K562 (cell line): ENCODE data around the gene CCNL1. TPM values are rescaled to one million over a fixed set of nuclear protein-coding genes. Genes with fewer than 3 reads are reported as not detected.
"Not testable (repeated sequence)": the region's sequence is repeated elsewhere in the genome, so short reads cannot be mapped to it uniquely, and the experiment has no call there.

Experiments used
- ATAC-seq: fragments of 200-7000 bp; cut with Tn5 transposase; 3 replicates; pipeline ENCODE4 v1.9.1; 2020; ENCODE audit warnings: moderate library complexity
- BruUV-seq: library from RNA; stranded (reverse); fragments of 400-500 nt; replicated peaks from 2 replicates; lab custom pipeline; 2021; lab: Mats Ljungman, UMichigan
- CTCF ChIA-PET: fragments of 300-600 bp; formaldehyde crosslinking; extraction: SDS; loops from one replicate; lab custom pipeline; 2021; ENCODE audit warnings: low intra/inter-chr PET ratio; lab: Yijun Ruan, JAX
- POLR2A ChIA-PET: fragments of 300-600, 350-650 bp; sonication (Branson Sonifier 250); formaldehyde crosslinking; extraction: SDS; loops from one replicate; lab custom pipeline; 2021; ENCODE audit warnings: antibody characterized with exemption, inconsistent platforms; lab: Yijun Ruan, JAX
- DNase-seq, 4 experiments: peaks; one replicate each; pipeline versions ENCODE4 v3.0.0 to v3.0.0-alpha.2; 2011 to 2018; ENCODE audit warnings: low spot score in 3 of 4, mixed read lengths in 3 of 4; ENCODE audit errors: extremely low read depth in 1 of 4
- FAIRE-seq: peaks from 2 replicates; lab custom pipeline; 2011; peaks lifted over from hg19 to GRCh38; lab: Jason Lieb, UNC
- H2AFZ ChIP-seq: 2 replicates; pipeline ENCODE4 v1.6.0; 2011; ENCODE audit warnings: low read depth, low read length, control low read depth, inconsistent platforms
- H3K27ac ChIP-seq: fragments of 200-600 bp; 3 replicates; pipeline ENCODE4 v1.8.0; 2011; ENCODE audit warnings: low read depth, mild to moderate bottlenecking, control low read depth, inconsistent platforms, low read length, moderate library complexity, mixed read lengths; ENCODE audit errors: extremely low read depth
- H3K27me3 ChIP-seq, 2 experiments: fragments of 300-600 bp in 1 of 2; 2 replicates in 1 of 2; 3 replicates in 1 of 2; pipeline versions ENCODE4 v1.6.0 to v1.8.0; 2011; ENCODE audit warnings: inconsistent platforms in 2 of 2, low read length in 2 of 2, mild to moderate bottlenecking in 1 of 2, mixed read lengths in 1 of 2, moderate library complexity in 1 of 2; ENCODE audit not compliant: control insufficient read depth in 2 of 2, insufficient read depth in 2 of 2
- H3K36me3 ChIP-seq: fragments of 300-600 bp; 3 replicates; pipeline ENCODE4 v1.8.0; 2011; ENCODE audit warnings: mild to moderate bottlenecking, low read length, inconsistent platforms; ENCODE audit not compliant: control insufficient read depth, insufficient read depth
- H3K4me1 ChIP-seq, 2 experiments: fragments of 200-600 bp in 1 of 2; replicated peaks in 1 of 2; 2 replicates in 1 of 2; 3 replicates in 1 of 2; pipeline versions ENCODE4 v1.5.1 to v1.8.0; 2011; ENCODE audit warnings: inconsistent platforms in 2 of 2, low read length in 2 of 2, mild to moderate bottlenecking in 1 of 2, mixed read lengths in 1 of 2, moderate library complexity in 1 of 2; ENCODE audit not compliant: control insufficient read depth in 2 of 2, insufficient read depth in 2 of 2
- H3K4me2 ChIP-seq: 2 replicates; pipeline ENCODE4 v1.6.1; 2011; ENCODE audit warnings: low read length, control low read depth, inconsistent platforms, mixed read lengths; ENCODE audit not compliant: insufficient read depth
- H3K4me3 ChIP-seq: fragments of 200-600 bp; sonication (generic), shearing (Covaris generic); 2 replicates; pipeline ENCODE4 v1.5.1; 2016; ENCODE audit warnings: control low read depth, inconsistent platforms
- H3K79me2 ChIP-seq: fragments of 200-600 bp; 3 replicates; pipeline ENCODE4 v1.8.0; 2011; ENCODE audit warnings: low read length, inconsistent platforms; ENCODE audit not compliant: control insufficient read depth, insufficient read depth
- H3K9ac ChIP-seq, 2 experiments: 2 replicates each; pipeline versions ENCODE4 v1.6.0 to v1.6.1; 2011; ENCODE audit warnings: low read depth in 2 of 2, low read length in 2 of 2, control low read depth in 1 of 2, inconsistent platforms in 1 of 2, mild to moderate bottlenecking in 1 of 2, mixed read lengths in 1 of 2; ENCODE audit not compliant: insufficient read depth in 1 of 2
- H3K9me1 ChIP-seq: one replicate; pipeline ENCODE4 v1.6.0; 2011; ENCODE audit warnings: inconsistent platforms, mild to moderate bottlenecking, low read length, moderate library complexity; ENCODE audit not compliant: control insufficient read depth, insufficient read depth
- H3K9me3 ChIP-seq: replicated peaks from 2 replicates; pipeline ENCODE4 v1.5.1; 2011; ENCODE audit warnings: low read depth, low read length, inconsistent platforms; ENCODE audit not compliant: control insufficient read depth, insufficient read depth
- H4K20me1 ChIP-seq: replicated peaks from 2 replicates; pipeline ENCODE4 v1.6.1; 2011; ENCODE audit warnings: low read length, inconsistent platforms, mixed read lengths; ENCODE audit not compliant: control insufficient read depth, insufficient read depth
- ARID3A ChIP-seq: IDR thresholded peaks from 2 replicates; pipeline ENCODE4 v1.6.1; 2012; ENCODE audit warnings: low read depth, low read length, improper control_type of control experiment, borderline replicate concordance
- WGBS: fragments of 100-300 bp; shearing (Covaris generic); methylation state at CpG from one replicate; pipeline ENCODE4 v1.1.6; 2016; ENCODE audit warnings: low coverage, mixed read lengths; ENCODE audit not compliant: insufficient coverage; ENCODE audit errors: missing lambda C conversion rate; 5-methylcytosine and 5-hydroxymethylcytosine counted together
- in situ Hi-C: fragments of 300-500 bp; cut with MboI; formaldehyde crosslinking; loops from 4 replicates; pipeline ENCODE4 v1.15.0; 2018; ENCODE audit warnings: inconsistent platforms, mixed read lengths
- intact Hi-C: fragments of 100-400 bp; cut with micrococcal nuclease; formaldehyde crosslinking; loops from 2 replicates; pipeline ENCODE4 v1.14.2; 2022
- polyA plus RNA-seq, 8 experiments: library from polyadenylated mRNA; depleted of rRNA in 4 of 8; stranded (reverse) in 5 of 8; unstranded in 3 of 8; fragments of >200 nt; fragmentation: Nextera tagmentation in 2 of 8; fragmentation: Illumina TruSeq in 1 of 8; extraction: Ambion mirVana in 2 of 8; extraction: Trizol in 1 of 8; gene quantifications; 2 replicates each; pipeline versions ENCODE4 v1.2.1 to v1.2.3, GENCODE V29; 2011 to 2014; ENCODE audit warnings: inconsistent platforms in 1 of 8, missing spikeins in 1 of 8
- total RNA-seq, 7 experiments: library from RNA; depleted of rRNA in 6 of 7; stranded (reverse); fragments of >200 nt in 6 of 7; fragmentation: Illumina TruSeq in 2 of 7; extraction: Trizol in 2 of 7; gene quantifications; 2 replicates each; pipeline versions ENCODE4 v1.2.1 to v1.2.3, GENCODE V29; 2011 to 2021; ENCODE audit warnings: low replicate concordance in 1 of 7

The CCNL1 gene
- total and polyA plus RNA-seq, 9 of the 15 experiments (the other 6 are each of a cell fraction or from before 2014, with no cell fraction given): 16.1 to 186 (median 132) TPM

GRCh38 chr3:157179365-157179803, 19.4 kb upstream of the CCNL1 start (continued):
- no peak for TF ChIP-seq ARID3A
- TF ChIP-seq, all 486 proteins: peak for 0

- 94% methylated on average over 33 of the region's 54 CpGs for WGBS
- BruUV-seq, in situ Hi-C loops: not testable (repeated sequence)
Observed at GRCh38 chr3:157178503-157179364, 18.8 kb upstream of the CCNL1 start.

More at GRCh38 chr3:157178503-157179364, 18.8 kb upstream of the CCNL1 start:
- FAIRE-seq, DNase-seq, H3K9ac ChIP-seq, H3K4me3 ChIP-seq, ATAC-seq, H3K36me3 ChIP-seq, H3K9me3 ChIP-seq, H3K27me3 ChIP-seq, H3K9me1 ChIP-seq, H4K20me1 ChIP-seq, H2AFZ ChIP-seq, H3K27ac ChIP-seq, H3K4me1 ChIP-seq, CTCF ChIA-PET, H3K4me2 ChIP-seq, intact Hi-C loops: not testable (repeated sequence)
- H3K79me2 ChIP-seq: peaks cover 27% of the 10 kb centered on the region
- POLR2A ChIA-PET: interaction anchor here (7.8 kb wide), 1 partner anchor 17 kb away, joined by 272 read pairs; the partner anchor contains the start of gene CCNL1
